Measurements from ENCODE around the gene C6orf141. TPM values are rescaled to one million over a fixed set of nuclear protein-coding genes. Genes with fewer than 3 reads are reported as not detected.

The C6orf141 gene
- total and polyA plus RNA-seq, 2 of the 8 experiments (the other 6 are each of a cell fraction or from before 2014, with no cell fraction given), result 7.6 to 16.1 TPM

DNA sequence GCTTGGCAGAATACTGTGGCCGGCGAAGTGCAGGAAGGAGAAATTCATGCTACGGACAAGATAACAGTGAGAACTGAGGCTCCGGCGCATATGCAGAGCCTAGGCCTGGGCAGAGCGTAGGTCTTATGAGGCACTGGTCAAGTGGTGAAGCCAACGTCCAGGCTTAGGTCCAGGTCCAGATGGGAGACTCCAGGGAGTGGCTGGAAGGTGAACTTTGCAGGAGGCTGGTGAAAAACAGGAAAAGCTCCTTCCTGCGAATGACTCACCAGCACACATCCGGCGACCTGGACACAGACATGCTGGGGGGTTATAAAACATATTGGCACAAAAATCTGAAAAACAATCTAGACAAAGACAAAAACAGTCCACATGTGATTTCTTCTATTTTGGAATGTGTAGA is 15.4 kb downstream of the C6orf141 start (continued):
- TF ChIP-seq, protein P1, sequence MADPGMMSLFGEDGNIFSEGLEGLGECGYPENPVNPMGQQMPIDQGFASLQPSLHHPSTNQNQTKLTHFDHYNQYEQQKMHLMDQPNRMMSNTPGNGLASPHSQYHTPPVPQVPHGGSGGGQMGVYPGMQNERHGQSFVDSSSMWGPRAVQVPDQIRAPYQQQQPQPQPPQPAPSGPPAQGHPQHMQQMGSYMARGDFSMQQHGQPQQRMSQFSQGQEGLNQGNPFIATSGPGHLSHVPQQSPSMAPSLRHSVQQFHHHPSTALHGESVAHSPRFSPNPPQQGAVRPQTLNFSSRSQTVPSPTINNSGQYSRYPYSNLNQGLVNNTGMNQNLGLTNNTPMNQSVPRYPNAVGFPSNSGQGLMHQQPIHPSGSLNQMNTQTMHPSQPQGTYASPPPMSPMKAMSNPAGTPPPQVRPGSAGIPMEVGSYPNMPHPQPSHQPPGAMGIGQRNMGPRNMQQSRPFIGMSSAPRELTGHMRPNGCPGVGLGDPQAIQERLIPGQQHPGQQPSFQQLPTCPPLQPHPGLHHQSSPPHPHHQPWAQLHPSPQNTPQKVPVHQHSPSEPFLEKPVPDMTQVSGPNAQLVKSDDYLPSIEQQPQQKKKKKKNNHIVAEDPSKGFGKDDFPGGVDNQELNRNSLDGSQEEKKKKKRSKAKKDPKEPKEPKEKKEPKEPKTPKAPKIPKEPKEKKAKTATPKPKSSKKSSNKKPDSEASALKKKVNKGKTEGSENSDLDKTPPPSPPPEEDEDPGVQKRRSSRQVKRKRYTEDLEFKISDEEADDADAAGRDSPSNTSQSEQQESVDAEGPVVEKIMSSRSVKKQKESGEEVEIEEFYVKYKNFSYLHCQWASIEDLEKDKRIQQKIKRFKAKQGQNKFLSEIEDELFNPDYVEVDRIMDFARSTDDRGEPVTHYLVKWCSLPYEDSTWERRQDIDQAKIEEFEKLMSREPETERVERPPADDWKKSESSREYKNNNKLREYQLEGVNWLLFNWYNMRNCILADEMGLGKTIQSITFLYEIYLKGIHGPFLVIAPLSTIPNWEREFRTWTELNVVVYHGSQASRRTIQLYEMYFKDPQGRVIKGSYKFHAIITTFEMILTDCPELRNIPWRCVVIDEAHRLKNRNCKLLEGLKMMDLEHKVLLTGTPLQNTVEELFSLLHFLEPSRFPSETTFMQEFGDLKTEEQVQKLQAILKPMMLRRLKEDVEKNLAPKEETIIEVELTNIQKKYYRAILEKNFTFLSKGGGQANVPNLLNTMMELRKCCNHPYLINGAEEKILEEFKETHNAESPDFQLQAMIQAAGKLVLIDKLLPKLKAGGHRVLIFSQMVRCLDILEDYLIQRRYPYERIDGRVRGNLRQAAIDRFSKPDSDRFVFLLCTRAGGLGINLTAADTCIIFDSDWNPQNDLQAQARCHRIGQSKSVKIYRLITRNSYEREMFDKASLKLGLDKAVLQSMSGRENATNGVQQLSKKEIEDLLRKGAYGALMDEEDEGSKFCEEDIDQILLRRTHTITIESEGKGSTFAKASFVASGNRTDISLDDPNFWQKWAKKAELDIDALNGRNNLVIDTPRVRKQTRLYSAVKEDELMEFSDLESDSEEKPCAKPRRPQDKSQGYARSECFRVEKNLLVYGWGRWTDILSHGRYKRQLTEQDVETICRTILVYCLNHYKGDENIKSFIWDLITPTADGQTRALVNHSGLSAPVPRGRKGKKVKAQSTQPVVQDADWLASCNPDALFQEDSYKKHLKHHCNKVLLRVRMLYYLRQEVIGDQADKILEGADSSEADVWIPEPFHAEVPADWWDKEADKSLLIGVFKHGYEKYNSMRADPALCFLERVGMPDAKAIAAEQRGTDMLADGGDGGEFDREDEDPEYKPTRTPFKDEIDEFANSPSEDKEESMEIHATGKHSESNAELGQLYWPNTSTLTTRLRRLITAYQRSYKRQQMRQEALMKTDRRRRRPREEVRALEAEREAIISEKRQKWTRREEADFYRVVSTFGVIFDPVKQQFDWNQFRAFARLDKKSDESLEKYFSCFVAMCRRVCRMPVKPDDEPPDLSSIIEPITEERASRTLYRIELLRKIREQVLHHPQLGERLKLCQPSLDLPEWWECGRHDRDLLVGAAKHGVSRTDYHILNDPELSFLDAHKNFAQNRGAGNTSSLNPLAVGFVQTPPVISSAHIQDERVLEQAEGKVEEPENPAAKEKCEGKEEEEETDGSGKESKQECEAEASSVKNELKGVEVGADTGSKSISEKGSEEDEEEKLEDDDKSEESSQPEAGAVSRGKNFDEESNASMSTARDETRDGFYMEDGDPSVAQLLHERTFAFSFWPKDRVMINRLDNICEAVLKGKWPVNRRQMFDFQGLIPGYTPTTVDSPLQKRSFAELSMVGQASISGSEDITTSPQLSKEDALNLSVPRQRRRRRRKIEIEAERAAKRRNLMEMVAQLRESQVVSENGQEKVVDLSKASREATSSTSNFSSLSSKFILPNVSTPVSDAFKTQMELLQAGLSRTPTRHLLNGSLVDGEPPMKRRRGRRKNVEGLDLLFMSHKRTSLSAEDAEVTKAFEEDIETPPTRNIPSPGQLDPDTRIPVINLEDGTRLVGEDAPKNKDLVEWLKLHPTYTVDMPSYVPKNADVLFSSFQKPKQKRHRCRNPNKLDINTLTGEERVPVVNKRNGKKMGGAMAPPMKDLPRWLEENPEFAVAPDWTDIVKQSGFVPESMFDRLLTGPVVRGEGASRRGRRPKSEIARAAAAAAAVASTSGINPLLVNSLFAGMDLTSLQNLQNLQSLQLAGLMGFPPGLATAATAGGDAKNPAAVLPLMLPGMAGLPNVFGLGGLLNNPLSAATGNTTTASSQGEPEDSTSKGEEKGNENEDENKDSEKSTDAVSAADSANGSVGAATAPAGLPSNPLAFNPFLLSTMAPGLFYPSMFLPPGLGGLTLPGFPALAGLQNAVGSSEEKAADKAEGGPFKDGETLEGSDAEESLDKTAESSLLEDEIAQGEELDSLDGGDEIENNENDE (IDR thresholded peaks at IDR 0.05; ENCODE audit: insufficient replicate concordance, low read length), result no peak
- no peak for TF ChIP-seq SAP30 (IDR thresholded peaks at IDR 0.05; ENCODE audit: insufficient read depth, insufficient replicate concordance, low read length)
- TF ChIP-seq, protein P2, sequence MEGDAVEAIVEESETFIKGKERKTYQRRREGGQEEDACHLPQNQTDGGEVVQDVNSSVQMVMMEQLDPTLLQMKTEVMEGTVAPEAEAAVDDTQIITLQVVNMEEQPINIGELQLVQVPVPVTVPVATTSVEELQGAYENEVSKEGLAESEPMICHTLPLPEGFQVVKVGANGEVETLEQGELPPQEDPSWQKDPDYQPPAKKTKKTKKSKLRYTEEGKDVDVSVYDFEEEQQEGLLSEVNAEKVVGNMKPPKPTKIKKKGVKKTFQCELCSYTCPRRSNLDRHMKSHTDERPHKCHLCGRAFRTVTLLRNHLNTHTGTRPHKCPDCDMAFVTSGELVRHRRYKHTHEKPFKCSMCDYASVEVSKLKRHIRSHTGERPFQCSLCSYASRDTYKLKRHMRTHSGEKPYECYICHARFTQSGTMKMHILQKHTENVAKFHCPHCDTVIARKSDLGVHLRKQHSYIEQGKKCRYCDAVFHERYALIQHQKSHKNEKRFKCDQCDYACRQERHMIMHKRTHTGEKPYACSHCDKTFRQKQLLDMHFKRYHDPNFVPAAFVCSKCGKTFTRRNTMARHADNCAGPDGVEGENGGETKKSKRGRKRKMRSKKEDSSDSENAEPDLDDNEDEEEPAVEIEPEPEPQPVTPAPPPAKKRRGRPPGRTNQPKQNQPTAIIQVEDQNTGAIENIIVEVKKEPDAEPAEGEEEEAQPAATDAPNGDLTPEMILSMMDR (IDR thresholded peaks at IDR 0.05; ENCODE audit: control extremely low read depth in 1 of 3, insufficient read depth in 1 of 3, low read depth in 1 of 3, low read length in 3 of 3), result no peak
- no peak for TF ChIP-seq HDAC6 (IDR thresholded peaks at IDR 0.05; ENCODE audit: low read depth, low read length)
- no peak for TF ChIP-seq ASH2L (IDR thresholded peaks at IDR 0.05; ENCODE audit: low read length)
- TF ChIP-seq, protein P3, sequence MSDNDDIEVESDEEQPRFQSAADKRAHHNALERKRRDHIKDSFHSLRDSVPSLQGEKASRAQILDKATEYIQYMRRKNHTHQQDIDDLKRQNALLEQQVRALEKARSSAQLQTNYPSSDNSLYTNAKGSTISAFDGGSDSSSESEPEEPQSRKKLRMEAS (IDR thresholded peaks at IDR 0.05), result no peak
- TF ChIP-seq, protein P4, sequence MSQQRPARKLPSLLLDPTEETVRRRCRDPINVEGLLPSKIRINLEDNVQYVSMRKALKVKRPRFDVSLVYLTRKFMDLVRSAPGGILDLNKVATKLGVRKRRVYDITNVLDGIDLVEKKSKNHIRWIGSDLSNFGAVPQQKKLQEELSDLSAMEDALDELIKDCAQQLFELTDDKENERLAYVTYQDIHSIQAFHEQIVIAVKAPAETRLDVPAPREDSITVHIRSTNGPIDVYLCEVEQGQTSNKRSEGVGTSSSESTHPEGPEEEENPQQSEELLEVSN (IDR thresholded peaks at IDR 0.05), result no peak
- TF ChIP-seq TEAD4 (IDR thresholded peaks at IDR 0.05; ENCODE audit: low read depth, low read length), result no peak
